GM19324 (cell line): Measurements from ENCODE around the gene MED15.
"Not testable (repeated sequence)": the region's sequence is repeated elsewhere in the genome, so short reads cannot be mapped to it uniquely, and the experiment has no call there.

Experiments
- ATAC-seq: cut with Tn5 transposase; IDR thresholded peaks from one replicate; pipeline ENCODE4 v1.9.1; 2021; ENCODE audit warnings: mild to moderate bottlenecking, moderate library complexity; ENCODE audit not compliant: unreplicated experiment, low FRiP score

Gene MED15, protein sequence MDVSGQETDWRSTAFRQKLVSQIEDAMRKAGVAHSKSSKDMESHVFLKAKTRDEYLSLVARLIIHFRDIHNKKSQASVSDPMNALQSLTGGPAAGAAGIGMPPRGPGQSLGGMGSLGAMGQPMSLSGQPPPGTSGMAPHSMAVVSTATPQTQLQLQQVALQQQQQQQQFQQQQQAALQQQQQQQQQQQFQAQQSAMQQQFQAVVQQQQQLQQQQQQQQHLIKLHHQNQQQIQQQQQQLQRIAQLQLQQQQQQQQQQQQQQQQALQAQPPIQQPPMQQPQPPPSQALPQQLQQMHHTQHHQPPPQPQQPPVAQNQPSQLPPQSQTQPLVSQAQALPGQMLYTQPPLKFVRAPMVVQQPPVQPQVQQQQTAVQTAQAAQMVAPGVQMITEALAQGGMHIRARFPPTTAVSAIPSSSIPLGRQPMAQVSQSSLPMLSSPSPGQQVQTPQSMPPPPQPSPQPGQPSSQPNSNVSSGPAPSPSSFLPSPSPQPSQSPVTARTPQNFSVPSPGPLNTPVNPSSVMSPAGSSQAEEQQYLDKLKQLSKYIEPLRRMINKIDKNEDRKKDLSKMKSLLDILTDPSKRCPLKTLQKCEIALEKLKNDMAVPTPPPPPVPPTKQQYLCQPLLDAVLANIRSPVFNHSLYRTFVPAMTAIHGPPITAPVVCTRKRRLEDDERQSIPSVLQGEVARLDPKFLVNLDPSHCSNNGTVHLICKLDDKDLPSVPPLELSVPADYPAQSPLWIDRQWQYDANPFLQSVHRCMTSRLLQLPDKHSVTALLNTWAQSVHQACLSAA

DNA sequence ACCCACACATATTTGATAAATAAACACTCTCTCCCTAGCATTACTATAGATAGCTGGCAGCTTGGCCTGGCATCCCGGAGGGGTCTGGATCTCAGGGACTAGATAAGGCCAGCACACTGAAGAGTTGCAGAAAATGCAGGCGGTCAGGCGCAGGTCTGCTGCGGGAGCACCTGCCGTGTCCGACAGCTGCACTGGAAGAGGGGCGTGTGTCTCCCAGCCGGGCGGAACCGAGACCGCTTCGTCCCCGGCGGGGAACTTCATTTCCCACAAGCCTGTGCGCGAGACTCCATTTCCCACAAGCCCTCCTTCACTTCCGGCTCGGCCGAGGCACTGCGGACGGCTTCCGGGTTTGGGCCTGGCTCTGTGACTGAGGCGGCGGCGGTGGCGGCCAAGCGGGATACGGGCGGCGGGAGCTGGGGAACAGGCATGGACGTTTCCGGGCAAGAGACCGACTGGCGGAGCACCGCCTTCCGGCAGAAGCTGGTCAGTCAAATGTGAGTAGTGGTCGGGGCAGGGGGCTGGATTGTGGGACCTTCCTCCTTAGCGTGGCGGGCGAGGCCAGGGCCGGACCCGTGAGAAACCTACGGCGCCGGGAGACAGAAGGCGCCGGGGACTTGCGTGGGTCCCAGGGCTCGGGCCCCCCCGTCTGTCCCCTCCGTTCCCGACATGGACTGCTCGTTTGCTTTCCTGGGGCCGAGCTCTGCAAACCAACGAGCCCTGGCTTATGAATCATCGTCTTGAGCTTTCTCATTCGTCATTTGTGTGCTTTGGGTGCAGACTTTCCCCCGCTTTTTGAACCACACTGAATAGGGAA is at the start of gene MED15:
Gene MED15 (plus strand): TSS at position 358 of the 814 bp plus-strand sequence. CDS start 69 bp downstream, at position 427.
- ATAC-seq, result peak; percentile 83

DNA sequence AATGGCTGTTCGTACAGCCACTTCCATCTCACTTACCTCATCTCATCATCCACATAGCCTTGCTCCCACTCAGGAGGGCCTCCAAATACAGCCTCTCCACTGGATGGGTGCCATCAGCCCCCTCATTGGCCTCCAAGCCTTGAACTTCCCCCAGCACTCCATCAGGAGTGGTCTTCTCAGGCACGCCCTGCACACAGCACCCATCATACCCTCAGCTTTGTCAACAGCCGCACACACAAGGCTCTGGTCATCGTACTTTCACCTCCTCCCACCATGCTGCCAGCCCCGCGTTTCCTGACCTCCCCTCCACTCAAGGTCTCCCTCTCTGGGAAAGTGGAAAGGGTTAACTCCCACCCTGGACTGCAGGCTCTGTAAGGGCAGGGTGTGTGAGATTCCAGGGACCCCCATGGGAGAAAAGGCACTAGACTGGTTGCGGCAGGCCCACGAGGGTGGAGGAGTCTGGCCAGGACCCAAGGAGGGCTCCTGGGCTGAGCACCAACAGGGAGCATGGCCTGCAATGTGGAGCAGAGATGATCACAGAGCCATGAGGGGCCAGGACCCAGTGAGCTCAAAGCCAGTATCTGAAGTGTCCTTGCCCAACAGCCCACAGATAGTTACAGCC is 48.8 kb upstream of the MED15 start:
- no peak for ATAC-seq

DNA sequence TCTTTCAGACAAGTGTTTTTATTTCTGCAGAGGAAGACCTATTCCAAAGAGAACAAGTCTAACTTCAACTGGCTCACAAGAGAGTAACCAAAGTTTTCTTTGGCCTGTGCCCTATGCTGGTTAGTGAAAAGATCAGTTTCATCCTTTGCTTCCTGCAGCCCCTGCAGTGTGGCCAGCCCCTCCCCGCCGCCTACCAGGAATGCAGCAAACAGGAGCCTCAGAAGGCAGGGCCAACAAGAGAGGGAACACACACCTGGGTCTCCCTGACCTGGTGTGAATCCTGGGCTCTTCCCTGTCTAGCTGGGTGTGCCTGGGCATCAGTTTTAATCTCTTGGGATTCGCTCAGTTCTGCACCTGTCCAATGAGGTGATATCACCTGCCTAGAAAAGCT is 48.3 kb upstream of the MED15 start:
- no peak for ATAC-seq

DNA sequence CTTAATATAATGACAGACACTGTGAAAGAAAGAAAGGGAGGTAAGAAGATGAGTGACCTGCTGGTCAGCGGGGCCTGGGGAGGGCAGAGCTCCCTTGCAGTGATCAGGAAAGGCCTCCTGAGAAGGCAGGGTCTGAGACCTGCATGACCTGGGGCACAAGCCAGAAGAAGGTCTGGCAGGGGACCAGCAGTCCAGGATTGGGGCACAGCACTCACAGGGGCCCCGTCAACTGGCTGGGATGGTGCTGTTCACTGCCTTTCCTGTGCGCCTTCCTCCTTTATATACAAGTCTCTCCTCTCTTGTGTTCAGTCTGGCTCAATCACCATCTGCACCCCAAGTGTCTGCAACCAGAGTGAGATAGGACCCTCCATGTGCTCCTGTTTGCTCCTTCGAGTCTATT is 47.5 kb upstream of the MED15 start:
- no peak for ATAC-seq

DNA sequence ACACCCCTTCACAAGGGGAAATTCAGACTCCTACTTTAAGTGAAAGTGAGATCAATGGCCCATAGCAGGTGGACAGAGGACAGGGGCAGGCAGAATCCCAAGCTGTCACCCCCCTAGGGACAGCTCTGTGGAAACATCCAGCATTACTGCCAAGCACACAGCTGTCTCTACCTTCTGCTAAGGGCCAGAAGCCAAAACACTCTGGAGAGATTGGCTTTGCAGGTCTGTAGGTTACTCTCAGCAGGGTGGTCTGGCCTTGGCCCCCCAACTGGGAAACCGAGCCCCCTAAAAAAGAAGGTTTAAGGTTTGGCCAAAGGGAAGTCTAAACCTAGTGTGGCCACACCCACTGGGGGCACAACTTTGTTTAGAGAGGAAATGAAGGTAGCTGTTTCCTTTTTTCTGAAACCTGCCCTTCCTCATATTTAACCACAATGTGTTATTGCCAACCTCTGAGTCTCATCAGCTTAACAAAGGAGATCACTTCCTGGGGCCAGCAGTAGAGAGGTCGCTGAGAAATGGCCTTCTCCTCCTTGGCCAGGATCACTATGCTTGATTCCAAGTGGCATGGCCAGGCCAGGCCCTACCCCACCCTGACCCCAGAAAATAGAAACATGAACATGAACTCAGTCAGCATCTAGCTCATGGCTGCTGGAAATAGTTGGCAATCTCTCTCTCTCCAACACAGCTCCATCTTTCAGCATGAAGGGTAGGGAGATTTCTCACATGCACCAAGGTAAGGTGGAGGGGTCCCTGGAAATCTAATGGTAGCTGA is 43.9 kb upstream of the MED15 start:
- ATAC-seq, result no peak

DNA sequence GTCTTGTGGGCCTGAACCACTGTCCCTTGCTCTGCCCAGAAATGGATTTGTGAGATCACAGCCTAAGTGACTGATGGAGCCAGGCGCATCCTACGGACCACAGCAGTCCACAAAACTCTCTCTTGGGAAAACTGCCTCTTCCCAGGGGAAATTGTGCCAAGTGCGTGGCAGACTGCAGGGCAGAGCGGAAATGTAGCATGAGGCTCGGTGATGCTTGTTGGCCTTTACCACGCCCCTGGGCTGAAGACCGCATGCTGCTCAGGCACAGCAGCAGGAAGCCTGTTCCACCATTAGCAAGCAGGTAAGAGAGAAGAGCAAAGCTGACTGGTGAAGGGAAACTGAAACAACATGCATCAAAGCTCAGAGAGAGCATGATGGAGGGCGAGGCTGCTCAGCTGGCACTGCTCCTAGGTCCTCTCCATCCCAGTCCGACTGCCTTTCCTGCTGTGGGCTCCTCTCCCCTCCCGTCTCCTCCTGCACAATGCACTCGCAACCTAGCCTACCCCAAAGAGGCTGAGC is 43.3 kb upstream of the MED15 start:
- ATAC-seq, result no peak

DNA sequence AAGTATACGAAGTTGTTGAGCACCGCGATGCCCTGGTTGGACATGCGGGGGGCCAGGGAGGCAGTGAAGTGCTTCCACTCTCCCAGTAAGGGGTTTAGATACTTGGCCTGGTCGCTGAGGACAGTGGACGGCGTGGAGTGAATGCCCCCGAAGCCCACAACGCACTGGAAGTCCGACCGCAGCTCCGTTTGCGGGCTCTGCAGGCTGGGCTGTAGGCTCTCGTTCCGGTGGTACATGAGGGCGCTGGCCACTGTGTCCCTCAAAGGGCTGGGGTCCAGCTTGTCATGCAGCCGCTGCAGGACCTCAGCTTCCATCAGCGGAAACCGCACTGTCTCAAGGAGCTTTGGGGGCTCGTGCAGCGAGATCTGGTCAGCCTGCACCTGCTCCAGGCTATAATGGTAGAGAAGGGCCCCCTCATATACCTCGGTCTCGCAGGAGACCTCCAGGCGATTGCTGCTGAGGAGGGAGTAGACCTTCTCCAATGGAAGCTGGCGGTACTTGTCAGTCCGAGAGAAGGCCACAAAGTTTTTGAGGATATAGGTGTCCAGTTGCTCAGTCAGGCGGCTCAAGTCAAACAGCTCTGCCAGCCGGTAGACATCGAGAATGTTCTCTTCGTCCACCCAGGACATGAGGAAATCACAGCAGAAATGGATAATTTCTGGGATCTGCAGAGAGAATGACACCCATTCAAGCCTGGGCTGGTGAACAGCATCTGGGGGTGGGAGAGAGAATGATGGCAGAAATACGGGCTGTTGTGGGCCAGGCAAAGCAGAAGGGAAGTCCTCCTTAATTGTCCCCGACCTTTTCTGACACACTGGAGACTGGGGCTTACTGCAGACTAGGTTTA is 42.3 kb upstream of the MED15 start:
- no peak for ATAC-seq

DNA sequence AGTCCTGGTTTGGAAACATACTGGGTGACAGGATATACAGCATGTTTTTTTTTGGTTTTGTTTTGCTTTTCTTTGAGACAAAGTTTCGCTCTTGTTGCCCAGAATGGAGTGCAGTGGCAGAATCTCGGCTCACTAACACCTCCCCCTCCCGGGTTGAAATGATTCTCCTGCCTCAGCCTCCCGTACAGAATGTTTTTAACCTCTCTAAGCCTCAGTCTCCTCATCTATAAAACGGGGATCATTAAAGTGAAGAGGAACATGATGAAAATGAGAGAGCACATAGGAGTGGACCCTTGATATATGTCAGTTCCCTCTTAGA is 41.7 kb upstream of the MED15 start:
- no peak for ATAC-seq

DNA sequence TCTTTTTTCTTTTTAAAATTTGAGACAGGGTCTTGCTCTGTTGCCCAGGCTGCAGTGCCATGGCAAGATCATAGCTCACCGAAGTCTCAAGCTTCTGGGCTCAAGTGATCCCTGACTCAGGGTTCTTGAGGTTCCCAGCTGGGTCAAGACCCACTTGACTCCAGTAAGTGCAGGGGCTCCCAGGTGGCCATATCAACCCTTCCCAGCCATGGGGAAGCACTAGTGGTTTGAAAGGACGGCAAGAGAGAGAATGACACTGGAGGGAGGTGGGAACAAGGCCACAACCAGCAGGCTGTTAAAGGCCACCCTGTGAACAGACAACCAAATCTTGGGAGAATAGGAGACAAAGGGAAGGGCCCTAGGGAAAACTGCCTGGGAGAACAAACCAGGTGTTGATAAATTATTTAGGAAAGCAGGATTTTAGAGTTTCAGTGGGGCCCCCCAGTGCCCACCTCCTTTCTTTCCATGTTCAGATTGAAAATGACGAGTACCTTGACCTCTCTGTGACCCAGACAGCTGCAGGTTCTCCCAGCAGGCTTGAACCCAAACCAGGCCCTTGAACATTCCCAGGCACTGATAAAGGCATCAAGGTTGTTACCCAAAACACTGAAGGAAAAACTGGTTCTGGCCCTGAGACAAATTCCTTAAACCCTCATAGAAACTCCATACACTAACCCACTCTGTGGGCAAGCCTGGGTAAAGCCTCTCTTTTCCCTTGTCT is 40.6 kb upstream of the MED15 start:
- no peak for ATAC-seq

DNA sequence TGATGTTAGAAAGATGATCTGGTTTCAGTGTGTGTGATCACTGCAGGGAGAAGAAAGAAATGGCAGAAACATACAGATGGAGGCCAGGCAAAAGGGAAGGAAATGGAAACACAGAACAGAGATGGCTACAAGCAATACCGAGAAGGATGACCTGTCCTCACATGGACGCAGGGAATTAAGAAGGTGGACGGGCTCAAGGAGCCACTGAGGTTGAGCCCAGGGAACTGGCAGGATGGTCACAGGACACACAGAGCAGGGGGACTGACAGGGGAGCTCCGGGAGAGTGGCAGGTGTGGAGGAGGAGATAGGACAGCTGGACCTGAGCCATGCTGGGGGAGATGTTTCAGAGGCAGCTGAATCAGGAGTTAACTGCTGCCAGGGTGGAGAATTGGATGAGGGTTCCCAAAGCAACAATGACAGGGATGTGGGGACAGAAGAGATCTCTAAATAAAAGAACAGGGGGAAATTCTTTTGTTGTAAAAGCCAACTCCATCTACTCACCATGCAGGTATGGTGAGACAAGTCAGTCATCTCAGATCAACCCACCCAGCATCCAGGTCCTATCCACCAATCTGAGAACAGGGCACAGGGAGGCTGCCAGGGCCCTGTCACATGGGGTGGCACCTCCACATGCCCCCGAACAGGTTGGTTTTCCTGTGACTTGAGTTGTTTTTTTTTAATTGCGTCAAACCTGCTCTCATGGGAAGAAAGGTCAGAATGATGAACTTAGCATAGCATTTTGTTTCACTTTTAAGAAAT is 38.1 kb upstream of the MED15 start:
- no peak for ATAC-seq

DNA sequence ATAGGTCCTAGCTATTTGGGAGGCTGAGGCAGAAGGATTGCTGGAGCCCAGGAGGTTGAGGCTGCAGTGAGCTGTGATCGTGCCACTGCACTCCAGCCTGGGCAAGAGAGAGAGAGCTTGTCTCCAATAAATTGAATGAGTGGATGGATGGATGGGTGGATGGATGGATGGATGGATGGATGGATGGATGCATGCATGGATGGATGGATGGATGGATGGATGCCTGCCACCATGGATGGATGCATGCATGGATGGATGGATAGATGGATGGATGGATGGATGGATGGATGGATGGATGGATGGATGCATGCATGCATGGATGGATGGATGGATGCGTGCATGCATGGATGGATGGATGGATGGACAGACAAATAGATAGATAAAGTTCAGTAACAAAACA is 36.9 kb upstream of the MED15 start:
- ATAC-seq, result not testable (repeated sequence)

DNA sequence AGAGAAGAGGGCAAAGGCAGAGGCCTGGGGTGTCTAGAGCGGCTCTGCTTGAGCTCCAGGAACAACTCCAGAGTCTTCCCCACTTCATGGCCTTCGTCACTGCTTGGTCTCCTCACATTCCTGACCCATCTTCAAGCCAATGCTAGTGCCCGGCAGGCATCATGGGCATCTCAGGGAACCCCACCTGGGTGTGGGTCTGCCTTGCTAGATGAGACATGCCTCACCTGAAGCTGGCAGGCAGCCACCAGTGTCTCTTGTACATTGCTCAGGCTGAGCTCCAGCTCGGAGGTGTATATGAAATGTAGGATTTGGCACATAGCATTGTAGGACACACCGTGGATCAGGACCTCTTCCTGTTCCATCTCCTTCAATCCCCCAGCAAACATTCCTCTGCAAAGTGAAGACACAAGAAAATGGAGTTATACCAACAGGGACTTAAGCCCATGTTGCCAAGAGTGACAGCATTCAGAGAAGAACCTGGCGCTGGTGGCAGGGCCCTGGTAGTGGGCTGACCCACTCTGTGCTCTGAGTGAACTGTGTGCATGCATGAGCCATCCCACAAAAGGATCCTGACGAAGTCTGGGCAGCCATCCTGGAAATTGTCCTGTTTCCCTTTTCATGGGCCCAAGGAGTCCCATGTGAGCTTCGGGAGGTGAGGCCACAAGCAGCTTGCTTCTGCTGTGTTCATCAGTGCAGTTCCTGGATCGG is 36.1 kb upstream of the MED15 start:
- no peak for ATAC-seq

DNA sequence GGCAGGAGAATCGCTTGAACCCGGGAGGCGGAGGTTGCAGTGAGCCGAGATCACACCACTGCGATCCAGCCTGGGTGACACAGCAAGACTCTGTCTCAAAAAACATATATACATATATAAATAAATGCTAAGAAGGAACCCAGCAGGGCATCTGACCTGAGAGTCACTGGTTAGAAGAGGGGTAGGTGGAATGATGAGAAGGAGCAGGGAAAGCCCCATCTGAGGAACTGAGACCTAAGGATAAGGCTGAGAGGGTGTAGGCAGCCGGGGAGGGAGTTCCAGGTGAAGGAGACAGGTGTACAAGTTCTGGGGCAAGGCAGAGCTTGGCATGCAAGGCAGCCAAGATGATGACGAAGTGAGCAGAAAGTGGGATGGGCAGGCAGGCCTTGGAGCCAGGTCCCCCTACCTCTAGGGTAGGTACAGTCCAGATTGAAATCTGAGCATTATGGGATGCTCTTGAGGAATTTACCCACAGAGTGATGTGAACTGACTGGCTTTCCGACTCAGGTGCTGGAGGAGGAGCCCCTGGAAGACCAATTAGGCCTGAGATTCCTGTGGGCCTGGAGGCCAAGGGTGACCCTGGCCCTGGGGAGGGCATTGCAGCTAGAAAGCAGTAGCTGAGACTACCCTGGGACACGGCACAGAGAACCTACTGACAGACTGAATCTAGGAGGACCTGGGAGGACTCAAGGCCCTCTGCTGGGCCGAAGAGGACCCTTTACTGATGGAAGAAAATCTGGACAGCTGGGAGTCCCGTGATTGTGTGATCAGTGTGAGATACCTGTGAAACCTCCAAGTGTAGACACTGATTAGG is 34.6 kb upstream of the MED15 start:
- no peak for ATAC-seq

DNA sequence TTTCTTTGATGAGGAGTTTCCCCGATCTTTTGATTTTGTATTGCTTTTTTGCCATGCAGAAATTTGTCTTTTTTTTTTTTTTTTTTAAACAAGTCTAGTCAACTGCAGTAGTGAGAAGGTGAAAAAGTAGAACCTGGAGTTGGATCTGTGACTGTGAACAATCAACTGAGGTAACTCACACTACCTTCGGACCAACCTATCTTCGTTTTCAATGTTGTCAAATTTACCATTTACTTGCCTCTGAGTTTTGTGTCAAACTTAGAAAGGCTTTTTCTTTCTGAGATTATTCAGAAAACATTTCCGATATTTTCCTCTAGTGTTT is 32.3 kb upstream of the MED15 start:
- no peak for ATAC-seq

DNA sequence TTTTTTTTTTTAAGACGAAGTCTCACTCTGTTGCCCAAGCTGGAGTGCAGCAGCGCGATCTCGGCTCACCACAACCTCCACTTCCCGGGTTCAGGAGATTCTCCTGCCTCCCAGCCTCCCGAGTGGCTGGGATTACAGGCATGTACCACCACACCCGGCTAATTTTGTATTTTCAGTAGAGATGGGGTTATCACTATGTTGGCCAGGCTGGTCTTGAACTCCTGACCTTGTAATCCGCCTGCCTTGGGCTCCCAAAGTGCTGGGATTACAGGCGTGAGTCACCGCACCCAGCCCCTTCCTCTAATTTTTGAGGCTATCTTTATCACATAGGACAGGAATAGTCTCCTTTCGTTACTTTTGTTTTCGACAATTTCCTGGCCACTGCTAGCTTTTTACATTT is 31.8 kb upstream of the MED15 start:
- ATAC-seq, result not testable (repeated sequence)

DNA sequence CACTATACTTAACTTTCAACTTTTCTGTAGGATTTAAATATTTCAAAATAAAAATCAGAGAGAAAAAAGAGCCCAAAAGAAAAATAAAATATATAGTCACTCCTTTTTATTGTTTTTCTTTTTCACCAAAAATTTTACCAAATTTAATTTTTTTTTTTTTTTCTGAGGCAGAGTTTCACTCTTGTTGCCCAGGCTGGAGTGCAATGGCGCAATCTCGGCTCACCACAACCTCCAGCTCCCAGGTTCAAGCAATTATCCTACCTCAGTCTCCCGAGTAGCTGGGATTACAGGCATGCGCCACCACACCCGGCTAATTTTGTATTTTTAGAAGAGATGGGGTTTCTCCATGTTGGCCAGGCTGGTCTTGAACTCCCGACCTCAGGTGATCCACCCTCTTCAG is 29.4 kb upstream of the MED15 start:
- ATAC-seq, result not testable (repeated sequence)
